HG03060 (cell line): Measurements from ENCODE around the gene VIPR2.
"Not testable (repeated sequence)": the region's sequence is repeated elsewhere in the genome, so short reads cannot be mapped to it uniquely, and the experiment has no call there.

Source experiments
- ATAC-seq: cut with Tn5 transposase; IDR thresholded peaks from one replicate; pipeline ENCODE4 v1.9.1; 2021; ENCODE audit warnings: low read depth, moderate number of reproducible peaks; ENCODE audit not compliant: unreplicated experiment

Gene VIPR2

GRCh38 chr7:159144758-159145489 lies at the start of gene VIPR2:
VIPR2 (minus strand) TSS chr7:159144867; CDS start chr7:159144771, 96 bp downstream.
- no peak for ATAC-seq

- ATAC-seq: no peak
These were observed 49.0 kb upstream of the VIPR2 start for GRCh38 chr7:159193543-159194090.

- no peak for ATAC-seq
These were observed 48.2 kb upstream of the VIPR2 start for GRCh38 chr7:159192725-159193453.

- no peak for ATAC-seq
These were observed 47.3 kb upstream of the VIPR2 start for GRCh38 chr7:159192013-159192412.

GRCh38 chr7:159191236-159191635 lies 46.6 kb upstream of the VIPR2 start:
- no peak for ATAC-seq

- no peak for ATAC-seq
These were observed 43.3 kb upstream of the VIPR2 start for GRCh38 chr7:159188011-159188410.

GRCh38 chr7:159179241-159179640 lies 34.6 kb upstream of the VIPR2 start:
- ATAC-seq: no peak

GRCh38 chr7:159177284-159177953 lies 32.8 kb upstream of the VIPR2 start:
- ATAC-seq: no peak

GRCh38 chr7:159175792-159176191 lies 31.1 kb upstream of the VIPR2 start:
- no peak for ATAC-seq

GRCh38 chr7:159175100-159175499 lies 30.4 kb upstream of the VIPR2 start:
- not testable (repeated sequence) for ATAC-seq

GRCh38 chr7:159172400-159172799 lies 27.7 kb upstream of the VIPR2 start:
- no peak for ATAC-seq

GRCh38 chr7:159169391-159169790 lies 24.7 kb upstream of the VIPR2 start:
- ATAC-seq: no peak

GRCh38 chr7:159167139-159167538 lies 22.5 kb upstream of the VIPR2 start:
- ATAC-seq: no peak

- no peak for ATAC-seq
These were observed 21.9 kb upstream of the VIPR2 start for GRCh38 chr7:159166530-159166929.

- no peak for ATAC-seq
These were observed 20.7 kb upstream of the VIPR2 start for GRCh38 chr7:159165352-159165751.

- ATAC-seq: not testable (repeated sequence)
These were observed 19.1 kb upstream of the VIPR2 start for GRCh38 chr7:159163703-159164301.

- ATAC-seq: not testable (repeated sequence)
These were observed 17.5 kb upstream of the VIPR2 start for GRCh38 chr7:159162050-159162626.

- ATAC-seq: no peak
These were observed 15.8 kb upstream of the VIPR2 start for GRCh38 chr7:159160450-159160849.

GRCh38 chr7:159159731-159160130 lies 15.1 kb upstream of the VIPR2 start:
- ATAC-seq: no peak

- no peak for ATAC-seq
These were observed 14.3 kb upstream of the VIPR2 start for GRCh38 chr7:159158888-159159405.
